ENCODE measurements around the gene ARFGAP3.

The ARFGAP3 gene

DNA sequence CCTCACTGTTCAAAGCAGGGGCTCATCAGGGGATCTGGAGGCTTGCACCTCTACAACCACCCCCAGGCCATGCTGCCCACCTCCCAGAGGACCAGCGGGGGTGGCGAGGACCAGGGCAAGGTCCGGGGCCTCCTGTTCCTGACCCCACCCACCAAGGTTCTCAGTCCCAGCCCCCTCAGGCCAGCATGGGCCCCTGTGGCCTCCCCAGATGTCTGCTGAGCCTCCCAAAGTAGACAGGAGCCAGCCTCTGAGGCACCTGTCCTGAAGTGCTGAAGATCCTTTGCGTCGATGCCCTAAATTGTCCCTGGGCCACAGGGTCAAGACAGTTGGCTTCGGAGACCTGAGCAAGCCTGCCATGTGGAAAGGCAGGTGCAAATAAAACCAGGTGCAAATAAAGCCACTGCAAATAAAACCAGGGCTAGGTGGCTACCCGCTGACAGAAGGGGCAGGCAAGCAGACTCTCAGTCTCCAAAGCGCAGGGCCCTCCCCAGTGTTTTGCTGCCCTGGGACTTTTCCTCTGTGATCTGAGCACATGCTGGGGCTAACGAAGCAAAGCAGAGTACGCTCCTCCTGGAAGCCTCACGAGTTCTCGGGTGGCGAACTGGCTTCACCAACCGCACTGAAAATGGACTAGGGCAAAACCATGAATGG lies 22.4 kb upstream of the ARFGAP3 start:
- Histone ChIP-seq H2AFZ (ENCODE audit: low read length) (no peak overlapping the region), H3K4me3 (ENCODE audit: low read length, poor library complexity, severe bottlenecking) (no peak overlapping the region), H3K79me2 (ENCODE audit: insufficient read depth, low read length) (no peaks in the 10 kb centered on the region), H3F3A (ENCODE audit: low read depth) (no peaks in the 10 kb centered on the region), H4K20me1 (ENCODE audit: insufficient read depth, low read length, poor library complexity, severe bottlenecking) (no peaks in the 10 kb centered on the region), H3K9me2 (replicated peaks; ENCODE audit: low read depth, low read length) (no peaks in the 10 kb centered on the region), H3K9ac (ENCODE audit: low read depth, low read length, poor library complexity, severe bottlenecking) (no peak overlapping the region), H3K36me3 (ENCODE audit: insufficient read depth, low read length) (peaks cover 93% of the 10 kb centered on the region; the same call in 1 of the 2 replicates), H3K9me3 (ENCODE audit: insufficient read depth, low read depth, low read length) (no peaks in the 10 kb centered on the region), H3K27me3 (ENCODE audit: insufficient read depth, low read length, poor library complexity, severe bottlenecking) (no peaks in the 10 kb centered on the region), H3K4me2 (ENCODE audit: low read depth, low read length, poor library complexity, severe bottlenecking) (no peak overlapping the region), H3K4me1 (ENCODE audit: insufficient read depth, low read length, poor library complexity, severe bottlenecking) (no peaks in the 10 kb centered on the region)
- no peak for TF ChIP-seq EZH2phosphoT487 (IDR thresholded peaks at IDR 0.05; ENCODE audit: borderline replicate concordance)
- TF ChIP-seq, protein P1, sequence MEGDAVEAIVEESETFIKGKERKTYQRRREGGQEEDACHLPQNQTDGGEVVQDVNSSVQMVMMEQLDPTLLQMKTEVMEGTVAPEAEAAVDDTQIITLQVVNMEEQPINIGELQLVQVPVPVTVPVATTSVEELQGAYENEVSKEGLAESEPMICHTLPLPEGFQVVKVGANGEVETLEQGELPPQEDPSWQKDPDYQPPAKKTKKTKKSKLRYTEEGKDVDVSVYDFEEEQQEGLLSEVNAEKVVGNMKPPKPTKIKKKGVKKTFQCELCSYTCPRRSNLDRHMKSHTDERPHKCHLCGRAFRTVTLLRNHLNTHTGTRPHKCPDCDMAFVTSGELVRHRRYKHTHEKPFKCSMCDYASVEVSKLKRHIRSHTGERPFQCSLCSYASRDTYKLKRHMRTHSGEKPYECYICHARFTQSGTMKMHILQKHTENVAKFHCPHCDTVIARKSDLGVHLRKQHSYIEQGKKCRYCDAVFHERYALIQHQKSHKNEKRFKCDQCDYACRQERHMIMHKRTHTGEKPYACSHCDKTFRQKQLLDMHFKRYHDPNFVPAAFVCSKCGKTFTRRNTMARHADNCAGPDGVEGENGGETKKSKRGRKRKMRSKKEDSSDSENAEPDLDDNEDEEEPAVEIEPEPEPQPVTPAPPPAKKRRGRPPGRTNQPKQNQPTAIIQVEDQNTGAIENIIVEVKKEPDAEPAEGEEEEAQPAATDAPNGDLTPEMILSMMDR (conservative IDR thresholded peaks at IDR 0.05; ENCODE audit: low read length), result no peak

DNA sequence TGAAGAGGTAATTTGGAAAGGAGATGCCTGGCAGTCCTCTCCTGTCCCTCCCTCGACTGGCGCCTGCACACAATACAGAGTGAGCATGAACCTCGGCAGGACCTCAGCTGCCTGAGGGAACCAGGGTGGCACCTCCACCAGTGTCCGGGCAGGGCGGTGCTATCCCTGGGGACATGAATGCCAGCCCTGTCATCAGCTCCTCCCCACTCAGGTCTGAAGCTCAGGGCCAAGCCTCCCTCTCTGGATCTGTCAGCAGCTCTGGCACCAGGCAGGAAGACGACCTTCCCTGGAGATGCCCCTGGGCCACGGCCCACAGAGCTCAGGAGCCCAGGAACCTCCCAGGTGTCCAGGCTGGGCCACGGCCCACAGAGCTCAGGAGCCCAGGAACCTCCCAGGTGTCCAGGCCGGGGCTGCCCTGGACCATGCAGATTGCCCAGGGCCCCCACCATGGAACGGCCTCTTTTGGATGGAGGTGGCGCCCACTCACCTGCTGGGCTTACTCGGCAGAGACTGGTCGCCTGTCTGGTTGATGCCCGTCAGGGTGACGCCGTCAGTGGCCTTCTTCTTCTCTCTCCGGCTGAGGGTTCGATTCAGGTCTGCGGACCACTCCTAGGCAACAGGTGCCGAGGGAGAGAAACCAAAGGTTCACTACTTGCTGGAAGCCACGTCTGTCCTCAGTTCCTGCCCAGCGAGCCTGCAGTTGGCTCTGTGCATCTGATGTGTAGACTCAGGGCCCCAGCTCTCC lies 21.7 kb upstream of the ARFGAP3 start:
- Histone ChIP-seq H4K20me1 (ENCODE audit: insufficient read depth, low read length, poor library complexity, severe bottlenecking) (no peaks in the 10 kb centered on the region), H3K9me2 (replicated peaks; ENCODE audit: low read depth, low read length) (no peaks in the 10 kb centered on the region), H3F3A (ENCODE audit: low read depth) (no peaks in the 10 kb centered on the region), H2AFZ (ENCODE audit: low read length) (no peak overlapping the region), H3K27me3 (ENCODE audit: insufficient read depth, low read length, poor library complexity, severe bottlenecking) (no peaks in the 10 kb centered on the region), H3K9ac (ENCODE audit: low read depth, low read length, poor library complexity, severe bottlenecking) (no peak overlapping the region), H3K4me2 (ENCODE audit: low read depth, low read length, poor library complexity, severe bottlenecking) (no peak overlapping the region), H3K4me3 (ENCODE audit: low read length, poor library complexity, severe bottlenecking) (no peak overlapping the region), H3K36me3 (ENCODE audit: insufficient read depth, low read length) (peaks cover 93% of the 10 kb centered on the region; the same call in 1 of the 2 replicates), H3K4me1 (ENCODE audit: insufficient read depth, low read length, poor library complexity, severe bottlenecking) (no peaks in the 10 kb centered on the region), H3K79me2 (ENCODE audit: insufficient read depth, low read length) (no peaks in the 10 kb centered on the region), H3K9me3 (ENCODE audit: insufficient read depth, low read depth, low read length) (no peaks in the 10 kb centered on the region)
- TF ChIP-seq EZH2phosphoT487 (IDR thresholded peaks at IDR 0.05; ENCODE audit: borderline replicate concordance), result no peak
- TF ChIP-seq, protein P1 (conservative IDR thresholded peaks at IDR 0.05; ENCODE audit: low read length), result no peak

DNA sequence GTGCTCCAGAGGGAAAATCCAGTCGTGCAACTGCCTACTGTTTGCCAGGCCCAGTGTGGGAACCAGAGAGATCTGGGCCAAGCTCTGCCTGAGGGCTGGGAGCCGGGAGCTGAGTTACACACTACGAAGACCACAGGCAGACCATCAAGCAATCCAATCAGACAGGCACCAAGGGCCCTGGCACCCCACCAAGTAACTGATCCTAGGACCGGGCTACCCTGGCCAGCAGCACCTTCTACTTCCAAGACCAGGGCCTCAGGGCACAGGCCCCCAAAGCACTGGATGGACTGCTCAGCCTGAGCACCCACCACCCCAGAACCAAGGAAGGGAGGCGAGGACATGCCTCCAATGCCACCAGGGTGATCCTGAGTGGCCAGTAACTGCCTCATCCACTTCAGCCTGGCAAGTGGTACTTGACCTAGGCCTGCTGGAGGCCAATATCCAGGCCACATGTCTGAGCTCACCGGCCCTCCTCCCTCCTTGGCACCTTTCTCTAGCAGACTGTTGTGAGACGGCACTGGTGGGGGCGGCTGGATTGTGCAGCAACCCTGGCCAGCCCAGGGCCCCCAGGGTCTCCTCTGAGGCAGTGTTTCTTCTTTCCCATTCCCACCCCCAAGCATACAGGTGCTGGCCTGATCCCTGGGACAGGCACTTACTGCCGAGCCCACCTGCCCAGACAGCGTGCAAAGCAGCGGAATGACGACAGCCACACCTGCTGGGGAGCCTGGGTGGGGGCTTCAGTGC lies 20.7 kb upstream of the ARFGAP3 start:
- H3F3A ChIP-seq (ENCODE audit: low read depth), result no peaks in the 10 kb centered on the region
- H3K4me1 ChIP-seq (ENCODE audit: insufficient read depth, low read length, poor library complexity, severe bottlenecking), result no peaks in the 10 kb centered on the region
- H3K9ac ChIP-seq (ENCODE audit: low read depth, low read length, poor library complexity, severe bottlenecking), result no peak overlapping the region
- H3K79me2 ChIP-seq (ENCODE audit: insufficient read depth, low read length), result no peaks in the 10 kb centered on the region
- no peak overlapping the region for H3K4me3 ChIP-seq (ENCODE audit: low read length, poor library complexity, severe bottlenecking)
- no peak overlapping the region for H2AFZ ChIP-seq (ENCODE audit: low read length)
- no peaks in the 10 kb centered on the region for H3K27me3 ChIP-seq (ENCODE audit: insufficient read depth, low read length, poor library complexity, severe bottlenecking)
- H3K4me2 ChIP-seq (ENCODE audit: low read depth, low read length, poor library complexity, severe bottlenecking), result no peak overlapping the region
- no peaks in the 10 kb centered on the region for H3K9me2 ChIP-seq (replicated peaks; ENCODE audit: low read depth, low read length)
- no peak for TF ChIP-seq EZH2phosphoT487 (IDR thresholded peaks at IDR 0.05; ENCODE audit: borderline replicate concordance)
- TF ChIP-seq, protein P1 (conservative IDR thresholded peaks at IDR 0.05; ENCODE audit: low read length), result no peak
- H4K20me1 ChIP-seq (ENCODE audit: insufficient read depth, low read length, poor library complexity, severe bottlenecking), result no peaks in the 10 kb centered on the region
- H3K36me3 ChIP-seq (ENCODE audit: insufficient read depth, low read length), result peaks cover 95% of the 10 kb centered on the region; the same call in 1 of the 2 replicates
- no peaks in the 10 kb centered on the region for H3K9me3 ChIP-seq (ENCODE audit: insufficient read depth, low read depth, low read length)

Data from Loucy (cell line).